ENCODE measurements around the gene SART1. TPM values are rescaled to one million over a fixed set of nuclear protein-coding genes. Genes with fewer than 3 reads are reported as not detected.

Gene SART1
- total and polyA plus RNA-seq, 3 experiments from 2014 or later, result 50.1 to 70.2 (median 69.9) TPM

- Histone ChIP-seq H3K4me1 (ENCODE audit: insufficient read depth, low read length) (no peaks in the 10 kb centered on the region), H3K9me3 (ENCODE audit: low read length) (no peaks in the 10 kb centered on the region), H3K27me3 (ENCODE audit: insufficient read depth, low read length, poor library complexity, severe bottlenecking) (no peaks in the 10 kb centered on the region), H3K36me3 (ENCODE audit: insufficient read depth, low read length) (no peaks in the 10 kb centered on the region), H3K4me3 (ENCODE audit: low read length) (no peak overlapping the region), H3K27ac (ENCODE audit: low read depth, low read length) (no peak overlapping the region)
- peak; percentile 80 to 92 (median 89) for DNase-seq
- CTCF ChIA-PET, result interaction anchor here (0.7 to 7.9 kb wide), 10 partner anchors 33 to 277 kb away, joined by 3 to 87 read pairs (median 4); partner anchors contain the start of genes AP5B1, CCDC85B, FIBP and FOSL1
- Mint-ChIP-seq H3K4me3 (no peak overlapping the region), H3K4me1 (peaks cover 5 to 7% (median 6%) of the 10 kb centered on the region in 3 donors), H3K9me3 (no peaks in the 10 kb centered on the region), H3K27me3 (no peaks in the 10 kb centered on the region), H3K27ac (peak overlapping the region in 5 of 8 donors; percentile 37 to 90 (median 74)), H3K36me3 (peaks cover 0 to 5% (median 1%) of the 10 kb centered on the region in 3 donors)
- POLR2A ChIA-PET, result interaction anchor here (0.6 to 0.7 kb wide), 2 partner anchors 126 to 336 kb away, joined by 3 to 4 read pairs; no protein-coding TSS in a partner anchor
These were observed 27.5 kb downstream of the SART1 start for GRCh38 chr11:65988791-65989592.

- peaks cover 4% of the 10 kb centered on the region for H3K36me3 ChIP-seq (ENCODE audit: insufficient read depth, low read length)
- DNase-seq, result no peak
These were observed 30.5 kb downstream of the SART1 start for GRCh38 chr11:65992056-65992455.

DNA sequence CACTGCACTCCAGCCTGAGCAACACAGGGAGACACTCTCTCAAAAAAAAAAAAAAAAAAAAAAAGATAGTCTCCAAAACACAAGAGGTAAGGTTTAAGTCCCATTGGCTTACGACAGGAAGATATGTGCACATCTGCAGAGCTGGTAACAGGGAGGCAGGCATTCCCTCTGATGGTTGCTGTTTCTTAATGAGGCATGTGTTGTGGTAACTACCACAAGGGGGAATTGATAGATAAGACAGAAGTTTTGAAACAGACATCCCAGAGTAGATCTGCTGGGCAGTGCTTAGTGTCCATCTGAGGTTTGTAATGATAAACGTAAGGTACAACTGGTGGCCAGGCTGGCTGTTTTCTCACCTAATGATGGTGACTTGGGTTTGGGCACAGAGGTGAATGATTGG, 35.8 kb downstream of the SART1 start:
- no peak overlapping the region for H3K4me3 ChIP-seq (ENCODE audit: low read length)
- no peaks in the 10 kb centered on the region for H3K27me3 ChIP-seq (ENCODE audit: insufficient read depth, low read length, poor library complexity, severe bottlenecking)
- peaks cover 20 to 36% (median 34%) of the 10 kb centered on the region in 3 donors for H3K4me1 Mint-ChIP-seq
- peaks cover 7 to 58% (median 12%) of the 10 kb centered on the region in 3 donors for H3K36me3 Mint-ChIP-seq
- no peak for DNase-seq
- peak overlapping the region in 1 of 7 donors; percentile 60 for H3K4me3 Mint-ChIP-seq
- CTCF ChIA-PET, result interaction anchor here (0.7 kb wide), 1 partner anchor 113 kb away, joined by 4 read pairs; no protein-coding TSS in a partner anchor
- H3K27me3 Mint-ChIP-seq, result peaks cover 0 to 2% of the 10 kb centered on the region in 2 donors
- H3K27ac ChIP-seq (ENCODE audit: low read depth, low read length), result no peak overlapping the region
- no peaks in the 10 kb centered on the region for H3K9me3 ChIP-seq (ENCODE audit: low read length)
- POLR2A ChIA-PET, result no interaction called here
- no peaks in the 10 kb centered on the region for H3K9me3 Mint-ChIP-seq
- peaks cover 12% of the 10 kb centered on the region for H3K4me1 ChIP-seq (ENCODE audit: insufficient read depth, low read length)
- H3K36me3 ChIP-seq (ENCODE audit: insufficient read depth, low read length), result peaks cover 33% of the 10 kb centered on the region
- peak overlapping the region in 1 of 8 donors; percentile 47 for H3K27ac Mint-ChIP-seq

More at GRCh38 chr11:65992056-65992455, 30.5 kb downstream of the SART1 start:
- Mint-ChIP-seq H3K36me3 (peaks cover 0 to 18% (median 3%) of the 10 kb centered on the region in 3 donors), H3K9me3 (no peaks in the 10 kb centered on the region), H3K27me3 (no peaks in the 10 kb centered on the region), H3K4me3 (no peak overlapping the region), H3K4me1 (peaks cover 5 to 7% (median 6%) of the 10 kb centered on the region in 3 donors), H3K27ac (peak overlapping the region in 1 of 8 donors; percentile 33)
- no peak overlapping the region for H3K27ac ChIP-seq (ENCODE audit: low read depth, low read length)
- no peak overlapping the region for H3K4me3 ChIP-seq (ENCODE audit: low read length)
- ChIA-PET CTCF (interaction anchor here (0.8 to 7.9 kb wide), 4 partner anchors 53 to 212 kb away, joined by 3 to 87 read pairs (median 4); partner anchors contain the start of genes CCDC85B and FIBP), POLR2A (no interaction called here)
- no peaks in the 10 kb centered on the region for H3K4me1 ChIP-seq (ENCODE audit: insufficient read depth, low read length)
- H3K27me3 ChIP-seq (ENCODE audit: insufficient read depth, low read length, poor library complexity, severe bottlenecking), result no peaks in the 10 kb centered on the region
- no peaks in the 10 kb centered on the region for H3K9me3 ChIP-seq (ENCODE audit: low read length)

- H3K4me1 Mint-ChIP-seq, result peaks cover 33 to 53% (median 51%) of the 10 kb centered on the region in 3 donors
- no peaks in the 10 kb centered on the region for H3K9me3 Mint-ChIP-seq
- H3K27ac Mint-ChIP-seq, result peak within 1 kb of the TSS; percentile 90 to 100 (median 99)
- peaks cover 0 to 3% of the 10 kb centered on the region in 2 donors for H3K27me3 Mint-ChIP-seq
- Histone ChIP-seq H3K9me3 (ENCODE audit: low read length) (no peaks in the 10 kb centered on the region), H3K27ac (ENCODE audit: low read depth, low read length) (peak within 1 kb of the TSS; percentile 95), H3K27me3 (ENCODE audit: insufficient read depth, low read length, poor library complexity, severe bottlenecking) (no peaks in the 10 kb centered on the region), H3K4me3 (ENCODE audit: low read length) (peak within 1 kb of the TSS; percentile 99), H3K4me1 (ENCODE audit: insufficient read depth, low read length) (peaks cover 20% of the 10 kb centered on the region), H3K36me3 (ENCODE audit: insufficient read depth, low read length) (peaks cover 40% of the 10 kb centered on the region)
- H3K36me3 Mint-ChIP-seq, result peaks cover 7 to 64% (median 10%) of the 10 kb centered on the region in 3 donors
- peak; percentile 83 to 95 (median 92) for DNase-seq
- ChIA-PET CTCF (interaction anchor here (0.9 to 1.5 kb wide), 6 partner anchors 20 to 291 kb away, joined by 3 to 7 read pairs (median 4); partner anchors contain the start of genes FIBP and KAT5), POLR2A (interaction anchor here (0.5 to 1.5 kb wide), 7 partner anchors 20 to 358 kb away, joined by 3 to 9 read pairs (median 3); partner anchors contain the start of genes CCDC85B, FIBP and MUS81)
- H3K4me3 Mint-ChIP-seq, result peak within 1 kb of the TSS; percentile 97 to 100 (median 99)
These were observed 40.6 kb downstream of the SART1 start, which contains the start of the genes BANF1 and EIF1AD for GRCh38 chr11:66001942-66002647. TSS of gene BANF1 (plus strand) at chr11:66002503. CDS start at chr11:66003251, 748 bp downstream. TSS of gene EIF1AD (minus strand) at chr11:66002157. CDS start at chr11:66000389, 1,768 bp downstream.

DNA sequence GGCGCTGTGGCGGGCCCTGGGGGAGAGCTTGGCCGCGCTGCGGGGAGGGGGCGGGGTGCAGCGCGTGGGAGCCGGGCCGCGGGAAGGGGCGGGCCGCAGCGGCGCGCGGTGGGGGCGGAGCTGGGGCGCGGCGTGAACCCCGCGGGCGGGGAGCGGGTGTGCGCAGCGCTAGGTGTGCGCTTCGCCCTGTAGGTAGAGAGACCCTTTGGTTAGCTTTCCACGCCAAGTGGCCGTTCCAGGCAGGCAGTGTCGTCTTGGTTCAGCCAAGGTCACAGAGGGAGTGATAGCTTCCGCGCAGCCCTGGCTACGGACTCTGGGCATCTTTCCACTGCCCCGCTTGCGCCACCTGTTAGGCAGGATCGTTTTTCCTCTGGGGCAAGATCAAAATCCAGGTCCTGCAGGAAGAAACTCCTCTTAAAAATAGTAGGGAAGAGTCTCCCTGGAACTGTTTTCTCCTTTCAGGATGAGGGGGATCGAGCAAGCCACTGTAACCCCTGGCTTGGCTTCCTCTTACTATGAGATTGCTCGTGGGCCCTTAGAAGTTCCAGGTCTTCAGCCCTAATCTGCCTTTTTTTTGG, 41.2 kb downstream of the SART1 start:
- peaks cover 20% of the 10 kb centered on the region for H3K4me1 ChIP-seq (ENCODE audit: insufficient read depth, low read length)
- Mint-ChIP-seq H3K4me1 (peaks cover 33 to 49% (median 46%) of the 10 kb centered on the region in 3 donors), H3K36me3 (peaks cover 2 to 58% (median 7%) of the 10 kb centered on the region in 3 donors), H3K27ac (peak overlapping the region; percentile 87 to 100 (median 98)), H3K9me3 (no peaks in the 10 kb centered on the region), H3K4me3 (peak overlapping the region; percentile 97 to 100 (median 99)), H3K27me3 (peaks cover 0 to 3% of the 10 kb centered on the region in 2 donors)
- H3K36me3 ChIP-seq (ENCODE audit: insufficient read depth, low read length), result peaks cover 34% of the 10 kb centered on the region
- POLR2A ChIA-PET, result interaction anchor here (0.5 to 1.5 kb wide), 8 partner anchors 20 to 1784 kb away, joined by 3 to 9 read pairs (median 3); partner anchors contain the start of genes CCDC85B, FIBP and MUS81
- CTCF ChIA-PET, result interaction anchor here (0.7 to 1.5 kb wide), 8 partner anchors 10 to 291 kb away, joined by 3 to 7 read pairs (median 4); partner anchors contain the start of genes FIBP and KAT5
- H3K27me3 ChIP-seq (ENCODE audit: insufficient read depth, low read length, poor library complexity, severe bottlenecking), result no peaks in the 10 kb centered on the region
- no peaks in the 10 kb centered on the region for H3K9me3 ChIP-seq (ENCODE audit: low read length)
- DNase-seq, result peak in 1 of 5 donors; percentile 65
- peak overlapping the region; percentile 95 for H3K27ac ChIP-seq (ENCODE audit: low read depth, low read length)
- peak overlapping the region; percentile 99 for H3K4me3 ChIP-seq (ENCODE audit: low read length)

GRCh38 chr11:66003291-66003690, 41.8 kb downstream of the SART1 start:
- no peak for DNase-seq
- H3K27ac ChIP-seq (ENCODE audit: low read depth, low read length), result peak overlapping the region; percentile 95
- Mint-ChIP-seq H3K36me3 (peaks cover 0 to 53% (median 4%) of the 10 kb centered on the region in 3 donors), H3K4me3 (peak overlapping the region; percentile 97 to 100 (median 99)), H3K27ac (peak overlapping the region; percentile 81 to 96 (median 89)), H3K27me3 (peaks cover 0 to 3% of the 10 kb centered on the region in 2 donors), H3K4me1 (peaks cover 33 to 47% (median 44%) of the 10 kb centered on the region in 3 donors), H3K9me3 (no peaks in the 10 kb centered on the region)
- peaks cover 29% of the 10 kb centered on the region for H3K36me3 ChIP-seq (ENCODE audit: insufficient read depth, low read length)
- ChIA-PET CTCF (interaction anchor here (0.7 to 1.5 kb wide), 7 partner anchors 10 to 292 kb away, joined by 3 to 7 read pairs (median 4); partner anchors contain the start of genes FIBP and KAT5), POLR2A (interaction anchor here (0.5 to 1.5 kb wide), 4 partner anchors 19 to 1784 kb away, joined by 3 to 9 read pairs (median 3); partner anchors contain the start of gene CCDC85B)
- peak overlapping the region; percentile 99 for H3K4me3 ChIP-seq (ENCODE audit: low read length)
- H3K4me1 ChIP-seq (ENCODE audit: insufficient read depth, low read length), result peaks cover 20% of the 10 kb centered on the region
- no peaks in the 10 kb centered on the region for H3K27me3 ChIP-seq (ENCODE audit: insufficient read depth, low read length, poor library complexity, severe bottlenecking)
- H3K9me3 ChIP-seq (ENCODE audit: low read length), result no peaks in the 10 kb centered on the region

DNA sequence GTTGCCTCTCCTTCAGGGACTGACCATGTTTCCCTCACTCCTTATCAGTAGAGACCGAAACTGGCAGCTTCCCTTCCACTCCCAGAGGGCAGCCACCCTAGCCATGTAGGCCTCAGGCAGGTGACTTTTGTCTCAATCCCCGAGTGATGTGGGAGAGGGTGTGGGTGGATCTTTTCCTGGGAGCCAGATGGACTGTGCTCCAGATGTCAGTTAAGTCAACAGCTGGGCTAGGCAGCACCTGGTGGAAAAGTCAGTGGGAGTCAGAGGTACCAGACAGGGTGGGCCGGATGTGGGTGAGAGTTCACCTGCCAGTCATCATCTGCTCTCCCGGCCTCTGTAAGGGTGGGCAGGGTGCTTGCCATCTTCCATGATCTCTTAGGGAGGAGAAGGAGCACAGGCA, 42.7 kb downstream of the SART1 start:
- H3K27me3 Mint-ChIP-seq, result peaks cover 0 to 3% of the 10 kb centered on the region in 2 donors
- CTCF ChIA-PET, result no interaction called here
- Histone ChIP-seq H3K36me3 (ENCODE audit: insufficient read depth, low read length) (peaks cover 22% of the 10 kb centered on the region), H3K4me3 (ENCODE audit: low read length) (no peak overlapping the region), H3K9me3 (ENCODE audit: low read length) (no peaks in the 10 kb centered on the region), H3K27me3 (ENCODE audit: insufficient read depth, low read length, poor library complexity, severe bottlenecking) (no peaks in the 10 kb centered on the region), H3K27ac (ENCODE audit: low read depth, low read length) (no peak overlapping the region), H3K4me1 (ENCODE audit: insufficient read depth, low read length) (peaks cover 20% of the 10 kb centered on the region)
- peak overlapping the region in 3 of 8 donors; percentile 73 to 95 (median 90) for H3K27ac Mint-ChIP-seq
- POLR2A ChIA-PET, result no interaction called here
- peaks cover 0 to 44% (median 0%) of the 10 kb centered on the region in 3 donors for H3K36me3 Mint-ChIP-seq
- no peak for DNase-seq
- peaks cover 32 to 45% (median 42%) of the 10 kb centered on the region in 3 donors for H3K4me1 Mint-ChIP-seq
- H3K4me3 Mint-ChIP-seq, result peak overlapping the region in 6 of 7 donors; percentile 39 to 97 (median 60)
- no peaks in the 10 kb centered on the region for H3K9me3 Mint-ChIP-seq

Data from CD8-positive, alpha-beta memory T cell (primary cell).